NK-92 (cell line): ENCODE data around the gene KCNC4.

Experiments used
- DNase-seq: peaks from one replicate; lab custom pipeline; 2025; ENCODE audit not compliant: unreplicated experiment; lab: John Stamatoyannopoulos, UW

Gene KCNC4

GRCh38 chr1:110229348-110230001 lies 19.4 kb downstream of the KCNC4 start:
- no peak for DNase-seq

- DNase-seq: no peak
These were observed 20.5 kb downstream of the KCNC4 start for GRCh38 chr1:110230381-110231199.

DNA sequence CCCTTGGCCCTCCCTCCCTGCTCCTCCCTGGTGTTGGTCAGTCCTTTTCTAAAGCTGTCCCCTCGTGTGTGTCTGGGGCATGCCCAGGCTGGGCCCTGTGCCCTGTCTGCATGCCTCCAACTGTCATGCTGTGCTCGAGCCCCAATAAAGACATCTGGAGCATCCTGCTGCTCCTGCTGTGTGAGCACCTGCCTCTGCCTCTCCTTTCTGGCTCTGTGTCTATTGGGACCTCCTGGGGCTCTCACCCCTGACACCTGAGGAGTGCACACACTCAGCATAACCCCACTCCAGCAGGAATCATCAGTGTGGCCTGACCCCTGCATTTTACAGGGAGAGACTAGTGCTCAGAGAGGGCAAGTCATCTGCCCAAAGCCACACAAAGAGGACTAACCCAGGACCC lies 23.7 kb downstream of the KCNC4 start:
- DNase-seq: no peak

DNA sequence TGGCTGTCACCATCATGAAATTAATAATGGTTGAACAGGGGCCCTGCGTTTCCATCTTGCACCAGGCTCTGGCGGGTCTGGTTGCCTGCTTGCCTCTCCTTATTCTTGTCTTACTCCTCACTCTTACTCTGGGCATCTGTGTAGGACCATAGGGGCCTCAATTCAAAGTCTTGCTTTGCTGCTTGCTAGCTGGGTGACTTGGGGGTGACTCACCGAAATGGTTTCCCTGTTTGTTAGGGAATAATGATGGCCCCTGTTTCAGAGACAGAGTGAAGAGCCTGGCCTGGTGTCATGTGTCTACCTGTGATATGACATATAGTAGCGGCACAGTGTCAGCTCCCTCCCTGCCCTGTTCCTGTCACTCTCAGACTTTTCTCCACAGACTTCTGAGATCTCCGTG lies 24.6 kb downstream of the KCNC4 start:
- DNase-seq: no peak

DNA sequence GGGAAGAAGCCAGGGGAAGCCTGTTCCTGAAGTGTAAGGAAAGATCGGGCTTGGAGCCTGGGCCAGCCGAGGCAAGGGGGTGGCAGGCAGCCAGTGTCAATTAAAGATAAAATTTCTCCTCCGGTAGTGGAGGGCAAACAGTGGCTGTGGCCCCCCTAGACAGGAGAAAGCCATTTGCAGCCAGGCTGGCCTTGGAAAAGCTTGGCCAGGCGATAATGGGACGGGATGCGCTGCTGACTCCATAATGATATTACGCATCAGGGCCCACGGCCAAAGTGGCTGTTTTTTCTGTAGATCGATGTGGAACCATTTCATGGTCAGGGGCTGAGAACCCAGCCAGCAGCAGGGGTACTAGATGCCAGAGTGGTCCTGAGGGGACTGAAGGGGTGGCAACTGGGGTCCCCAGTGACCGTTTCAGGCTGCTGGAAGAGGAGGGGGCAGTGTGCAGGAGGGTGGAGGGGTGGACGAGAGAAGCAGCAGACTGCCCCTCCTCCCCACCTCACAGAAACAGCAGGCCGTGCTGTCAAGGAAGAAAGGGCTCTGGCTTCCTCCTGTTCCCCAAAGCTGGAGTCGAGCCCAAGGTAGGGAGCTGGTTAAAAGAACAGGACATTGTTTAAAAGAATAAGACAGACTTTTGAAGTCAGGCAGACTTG lies 25.2 kb downstream of the KCNC4 start:
- no peak for DNase-seq

- DNase-seq: no peak
These were observed 25.9 kb downstream of the KCNC4 start for GRCh38 chr1:110235834-110236682.

GRCh38 chr1:110237386-110238152 lies 27.5 kb downstream of the KCNC4 start:
- DNase-seq: no peak

DNA sequence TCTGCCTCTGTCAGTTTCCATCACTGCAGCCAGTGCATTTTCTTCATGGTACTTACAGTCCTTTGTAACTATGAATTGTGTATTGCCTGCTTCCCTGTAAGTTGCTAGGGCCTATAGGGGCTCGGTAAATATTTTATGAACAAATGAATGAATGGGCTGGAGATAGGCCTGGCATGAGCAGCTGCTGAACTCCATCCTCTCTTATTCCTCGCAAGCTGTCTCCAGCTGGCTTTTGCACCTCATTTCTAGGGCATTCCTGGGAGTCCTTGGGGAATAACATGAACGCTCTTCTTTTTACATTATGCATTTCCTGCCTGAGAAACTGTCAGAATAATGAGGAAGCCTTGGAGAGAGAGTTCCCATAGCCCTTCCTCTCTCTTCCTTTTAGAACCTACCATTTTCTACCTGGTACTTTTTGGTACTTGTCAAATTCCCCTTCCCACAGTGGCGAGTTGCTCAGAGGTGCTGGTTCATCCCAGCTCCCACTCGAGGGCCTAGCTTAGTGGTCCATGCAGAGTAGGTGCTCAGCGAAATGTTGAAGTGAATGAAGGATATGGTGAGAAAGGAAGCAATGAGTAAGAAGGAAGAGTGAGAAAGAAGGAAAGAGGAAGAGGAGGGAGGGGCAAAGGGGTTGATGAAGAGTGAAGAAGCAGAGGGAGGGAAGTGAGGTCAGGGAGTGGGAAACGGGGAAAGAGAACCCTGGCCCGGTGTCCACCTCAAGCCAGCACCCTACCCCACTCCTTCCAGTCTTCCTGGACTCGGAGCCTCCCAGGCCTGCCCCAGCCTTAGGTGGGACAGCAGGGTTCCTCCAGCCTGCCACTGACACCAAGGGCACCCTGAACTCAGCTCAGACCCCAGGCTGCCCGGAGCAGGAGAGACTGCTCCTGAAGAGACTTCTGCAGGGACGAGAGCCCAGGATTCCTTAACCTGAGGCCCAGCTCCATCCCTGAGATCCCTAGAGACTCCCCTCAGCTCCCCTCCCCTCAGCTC lies 29.6 kb downstream of the KCNC4 start:
- DNase-seq: no peak

DNA sequence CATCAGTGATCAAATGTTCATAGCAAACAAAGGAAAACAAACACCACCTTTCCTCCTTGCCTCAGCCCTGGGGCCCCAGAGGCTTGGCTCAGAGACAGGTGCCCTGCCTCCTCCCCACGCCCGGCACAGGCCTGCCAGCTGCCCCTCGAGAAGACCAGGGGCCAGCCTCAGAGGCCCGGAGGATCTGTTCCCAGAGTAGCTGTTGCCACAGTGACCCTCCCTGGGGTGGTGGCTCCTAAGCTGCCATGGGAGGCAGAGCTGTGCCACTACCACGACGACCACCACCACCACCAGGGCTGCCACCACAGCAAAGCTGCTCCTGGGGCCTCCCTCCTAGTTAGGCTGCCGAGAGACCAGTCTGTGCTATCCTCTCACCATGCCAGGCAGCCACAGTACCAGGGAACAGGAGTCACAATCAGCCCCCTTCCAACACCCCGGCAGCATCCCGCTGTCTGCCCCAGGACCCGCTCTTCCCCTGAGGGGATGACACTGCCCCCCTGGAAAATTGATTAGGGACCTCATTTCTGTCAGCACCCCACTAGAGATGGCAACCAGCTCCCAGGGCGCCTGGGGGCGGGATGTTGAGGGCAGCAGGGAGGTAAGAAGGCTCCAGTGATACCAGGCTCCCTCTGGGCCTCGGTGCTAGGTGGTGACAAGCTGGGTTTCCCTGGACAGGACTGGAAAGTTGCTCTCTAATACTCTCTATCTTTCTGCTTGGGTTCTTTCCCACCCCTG lies 30.5 kb downstream of the KCNC4 start:
- no peak for DNase-seq

DNA sequence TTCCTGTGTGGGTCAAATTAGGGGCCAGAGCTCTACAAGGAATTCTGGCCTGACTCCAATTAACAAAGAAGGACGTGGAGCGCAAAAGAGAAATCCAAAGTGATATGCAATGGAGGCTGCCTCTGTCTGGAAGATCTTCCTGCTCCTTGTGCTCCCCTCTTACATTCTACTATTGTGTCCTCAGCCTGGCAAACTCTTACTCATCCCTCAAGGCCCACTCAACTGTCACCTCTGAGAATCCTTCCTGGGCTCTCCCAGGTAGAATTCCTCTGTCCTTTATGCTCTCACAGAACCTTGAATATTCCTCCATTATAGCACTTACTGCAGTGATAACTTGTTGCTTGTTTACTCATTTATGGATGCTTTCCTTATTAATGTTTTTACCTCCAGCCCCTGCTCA lies 31.4 kb downstream of the KCNC4 start:
- no peak for DNase-seq

DNA sequence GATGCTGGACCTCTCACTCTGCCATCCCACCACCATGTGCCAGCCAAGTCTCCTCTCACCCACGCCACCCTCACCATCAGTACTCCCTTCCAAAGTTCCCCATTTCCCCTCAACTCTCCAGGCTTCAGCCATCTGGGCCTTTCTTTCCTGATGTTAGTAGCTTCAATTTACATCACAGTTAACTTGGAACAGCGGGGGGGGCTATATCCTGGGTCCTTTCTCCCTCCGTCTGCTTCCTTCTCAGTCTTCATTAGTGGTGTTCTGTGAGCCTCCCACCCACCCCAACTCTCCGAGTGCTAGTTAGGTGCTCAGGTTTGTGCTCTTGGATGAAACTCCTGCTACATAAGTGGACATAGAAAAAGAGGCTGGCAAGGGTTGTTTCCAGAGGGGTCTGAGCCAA lies 31.9 kb downstream of the KCNC4 start:
- no peak for DNase-seq

- DNase-seq: no peak
These were observed 32.6 kb downstream of the KCNC4 start for GRCh38 chr1:110242731-110243130.

DNA sequence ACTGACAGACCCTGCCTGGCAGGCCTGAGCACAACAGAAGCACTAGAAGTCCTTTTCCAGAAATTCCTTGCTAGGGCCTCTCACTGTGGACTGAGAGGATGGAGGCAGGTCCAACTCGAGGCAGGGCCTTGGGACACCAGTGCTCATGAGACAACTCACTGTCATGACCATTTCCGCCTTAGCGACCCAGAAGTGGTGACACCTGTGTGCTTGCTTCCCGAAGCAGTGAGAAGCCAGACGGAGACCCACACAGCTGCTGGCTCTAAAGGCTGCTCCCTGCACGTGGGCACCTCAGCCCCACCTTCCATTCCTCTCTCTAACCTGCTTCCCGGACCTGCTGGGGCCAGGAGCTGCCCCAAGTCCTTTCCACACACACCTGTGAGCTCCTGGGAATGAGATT lies 33.0 kb downstream of the KCNC4 start:
- DNase-seq: no peak

DNA sequence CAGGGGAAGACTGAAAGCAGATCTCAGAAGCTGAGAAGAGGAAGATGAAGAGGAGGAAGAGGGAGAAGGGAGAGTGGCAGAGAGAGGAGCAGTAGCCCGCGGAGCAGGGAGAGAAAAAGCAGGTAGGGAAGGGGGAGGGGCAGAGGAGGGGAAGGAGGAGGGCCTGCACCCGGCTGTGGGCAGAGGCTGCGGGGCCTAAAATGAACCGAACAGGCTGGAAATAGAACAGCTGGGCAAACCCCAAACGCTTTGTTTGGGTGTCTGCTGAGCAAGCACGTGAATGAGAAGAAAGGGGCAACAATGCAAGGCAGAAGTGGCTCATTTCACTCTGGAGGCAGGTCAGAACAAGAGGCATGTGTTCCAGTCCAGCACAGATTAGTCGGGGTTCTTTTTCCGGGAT lies 33.5 kb downstream of the KCNC4 start:
- DNase-seq: no peak

GRCh38 chr1:110245876-110246620 lies 35.9 kb downstream of the KCNC4 start:
- no peak for DNase-seq

DNA sequence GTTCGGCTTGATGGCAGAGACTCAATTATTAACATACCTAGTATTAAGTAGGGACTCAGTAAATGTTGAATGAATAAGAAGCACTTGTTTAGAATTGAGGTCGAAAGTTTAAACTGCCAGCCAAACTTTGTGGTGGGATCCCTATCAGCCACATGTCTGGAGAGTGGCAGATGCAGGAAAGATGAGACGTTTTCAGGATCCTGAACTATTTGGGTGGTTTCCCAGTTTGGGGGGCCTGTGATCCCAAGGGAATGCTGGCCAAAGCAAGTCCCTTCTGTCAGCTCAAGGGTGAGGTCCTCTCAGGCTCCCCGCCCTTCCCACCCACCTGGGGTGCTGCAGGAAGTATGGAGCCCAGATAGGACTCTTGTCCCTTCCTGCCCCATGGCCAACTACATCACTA lies 38.6 kb downstream of the KCNC4 start:
- DNase-seq: no peak

- no peak for DNase-seq
These were observed 39.1 kb downstream of the KCNC4 start for GRCh38 chr1:110249256-110249655.

- DNase-seq: no peak
These were observed 39.9 kb downstream of the KCNC4 start for GRCh38 chr1:110250008-110250407.
